ENCODE data around the gene MTERF1.
"Not testable (repeated sequence)": the region's sequence is repeated elsewhere in the genome, so short reads cannot be mapped to it uniquely, and the experiment has no call there.

The MTERF1 gene

DNA sequence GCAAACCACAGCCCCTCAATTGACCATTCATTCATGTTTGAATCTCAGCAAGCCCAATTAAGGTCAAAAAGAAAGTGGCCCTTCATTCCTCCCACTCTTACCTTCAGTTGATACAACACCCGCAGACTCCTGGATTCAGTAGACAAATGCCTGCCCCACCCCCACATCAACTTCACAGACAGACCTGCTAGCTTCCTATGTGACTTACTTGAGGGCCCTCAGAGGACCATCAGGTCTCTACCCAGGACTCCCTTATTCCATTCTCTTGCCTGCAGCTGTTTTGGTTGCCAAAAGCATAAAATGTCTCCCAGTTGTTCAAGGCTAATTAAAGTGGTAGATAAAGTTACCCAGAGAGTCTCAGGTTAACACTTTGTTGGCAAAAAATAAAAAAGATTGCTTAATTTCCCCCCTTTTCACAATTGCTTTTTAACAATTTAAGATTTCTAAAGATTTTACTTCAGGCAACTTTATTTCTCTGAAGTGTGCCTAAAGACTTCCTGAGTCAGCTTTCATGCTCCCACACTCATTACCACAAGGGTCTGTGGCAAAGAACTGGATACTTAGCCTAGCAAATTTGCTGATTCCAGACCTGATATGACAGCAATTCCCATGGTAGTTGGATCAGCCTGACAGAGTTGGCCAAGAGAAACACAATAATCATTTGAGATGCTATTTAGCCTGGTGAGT is 3.3 kb upstream of the MTERF1 start:
- DNase-seq: no peak

DNA sequence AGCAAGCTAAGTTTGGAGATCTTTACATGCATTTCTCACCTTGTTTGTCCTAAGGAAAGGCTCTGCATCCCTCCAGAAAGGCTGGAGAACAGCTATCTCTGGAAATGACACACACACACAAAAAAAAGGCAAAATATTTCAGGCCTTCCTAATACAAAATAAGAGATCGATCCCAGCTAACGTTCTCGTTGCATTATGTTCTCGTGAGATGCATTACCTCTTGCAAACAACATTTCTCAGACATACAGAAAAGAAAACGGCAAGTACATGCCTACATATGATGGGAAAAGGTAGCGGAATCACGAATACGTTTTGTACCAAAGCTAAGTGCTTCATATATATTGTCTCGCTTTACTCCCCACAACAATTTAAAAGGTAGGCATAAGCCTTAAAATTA is 488 bp downstream of the MTERF1 start:
- no peak for DNase-seq

DNA sequence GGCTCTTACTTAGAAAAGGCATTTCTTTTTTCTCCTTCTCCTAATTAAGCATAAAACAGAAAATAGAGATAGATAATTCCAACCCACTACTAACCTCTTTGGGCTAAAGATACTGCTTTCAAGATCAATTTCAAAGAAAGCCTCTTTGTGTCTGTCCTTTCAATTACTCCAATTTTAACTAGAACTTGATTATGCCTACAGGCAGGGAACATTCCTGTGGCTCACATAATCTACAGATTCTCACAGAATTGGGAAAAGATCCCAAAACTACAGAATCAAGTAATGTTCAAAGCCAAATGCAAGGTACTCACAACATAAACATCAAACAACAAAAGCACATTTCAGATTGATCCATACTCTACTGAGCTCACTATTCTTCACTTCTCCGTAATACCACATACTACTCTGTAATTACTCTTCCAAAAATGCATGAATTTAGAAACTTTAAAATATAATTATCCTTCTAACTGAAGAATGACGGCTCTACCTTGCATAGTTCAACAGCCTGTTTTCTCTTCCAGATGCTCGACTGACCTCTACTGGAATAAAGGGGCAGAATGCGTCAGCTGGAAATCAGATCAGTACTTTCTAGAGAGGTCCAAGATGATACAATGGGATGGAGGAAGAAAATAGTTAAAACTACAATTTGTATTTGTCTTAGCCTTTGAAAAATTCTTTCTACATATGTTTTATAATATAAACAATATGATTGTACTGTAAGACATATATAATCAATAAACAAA is 3.9 kb downstream of the MTERF1 start:
- DNase-seq: no peak

DNA sequence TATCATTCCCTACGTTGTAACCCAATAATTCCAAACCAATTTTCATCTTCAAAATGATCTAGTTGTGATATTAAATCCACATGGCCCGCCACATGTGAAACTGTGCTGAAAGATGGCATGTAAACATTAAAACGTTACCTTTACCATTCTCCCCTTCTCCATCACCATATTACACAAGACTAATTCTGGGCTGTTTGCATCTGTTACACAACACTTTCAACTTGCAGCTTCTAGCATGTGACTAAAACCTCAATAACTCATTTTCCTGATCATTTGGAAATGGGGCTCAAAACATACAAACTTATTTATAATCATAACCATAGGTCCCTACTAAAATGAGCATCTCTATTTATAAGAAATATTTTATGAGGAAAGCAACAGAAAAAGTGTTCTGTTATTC is 4.7 kb downstream of the MTERF1 start:
- no peak for DNase-seq

- DNase-seq: no peak
These were observed 7.6 kb downstream of the MTERF1 start for GRCh38 chr7:91872928-91873327.

GRCh38 chr7:91872069-91872468 is 8.4 kb downstream of the MTERF1 start:
- DNase-seq: no peak

- DNase-seq: no peak
These were observed 10.8 kb downstream of the MTERF1 start for GRCh38 chr7:91869661-91870060.

GRCh38 chr7:91866599-91867148 is 13.8 kb downstream of the MTERF1 start:
- no peak for DNase-seq

- no peak for DNase-seq
These were observed 15.0 kb downstream of the MTERF1 start for GRCh38 chr7:91865511-91865910.

- not testable (repeated sequence) for DNase-seq
These were observed 15.9 kb downstream of the MTERF1 start for GRCh38 chr7:91864604-91865003.

- no peak for DNase-seq
These were observed 16.4 kb downstream of the MTERF1 start for GRCh38 chr7:91864070-91864469.

GRCh38 chr7:91852263-91852741 is 28.2 kb downstream of the MTERF1 start:
- DNase-seq: no peak

GRCh38 chr7:91850455-91850854 is 30.0 kb downstream of the MTERF1 start:
- DNase-seq: no peak

- no peak for DNase-seq
These were observed 32.5 kb downstream of the MTERF1 start for GRCh38 chr7:91847876-91848588.

- no peak for DNase-seq
These were observed 33.3 kb downstream of the MTERF1 start for GRCh38 chr7:91847231-91847630.

DNA sequence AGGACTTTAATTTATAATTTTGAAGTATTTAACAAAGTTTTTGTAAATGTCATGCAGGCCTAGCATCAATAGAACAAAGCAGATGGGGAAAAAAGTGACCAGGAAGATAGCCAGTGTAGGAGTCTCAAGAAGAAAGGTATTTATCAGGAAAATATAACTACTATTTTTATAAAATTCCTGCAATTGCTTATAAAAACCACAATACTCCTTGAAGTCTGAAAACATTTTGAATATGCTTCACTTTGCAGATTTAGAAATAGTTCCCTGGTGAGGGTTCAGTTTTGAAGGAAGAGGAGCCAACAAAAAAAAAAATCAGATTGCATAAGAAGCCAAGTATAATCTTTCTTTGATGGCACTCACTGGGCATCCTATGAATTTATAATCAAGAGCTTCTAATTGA is 34.1 kb downstream of the MTERF1 start:
- DNase-seq: no peak

DNA sequence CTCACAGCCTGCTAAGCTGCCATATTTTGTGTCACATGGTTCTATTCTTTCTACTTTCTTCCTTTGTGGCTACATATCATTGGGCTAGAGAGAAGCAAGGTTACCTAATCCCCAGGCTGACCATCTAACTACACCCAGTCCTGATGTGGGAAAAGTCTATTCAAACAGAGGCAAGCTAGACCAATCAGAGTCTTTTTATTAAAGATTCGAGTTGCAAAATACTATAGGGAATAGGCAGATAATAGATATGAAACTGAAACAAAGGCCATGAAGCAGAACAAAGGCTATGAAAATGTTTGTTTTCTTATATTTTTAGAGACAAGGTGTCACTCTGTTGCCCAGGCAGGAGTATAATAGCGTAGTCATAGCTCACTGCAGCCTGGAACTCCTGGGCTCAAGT is 36.7 kb downstream of the MTERF1 start:
- DNase-seq: no peak

DNA sequence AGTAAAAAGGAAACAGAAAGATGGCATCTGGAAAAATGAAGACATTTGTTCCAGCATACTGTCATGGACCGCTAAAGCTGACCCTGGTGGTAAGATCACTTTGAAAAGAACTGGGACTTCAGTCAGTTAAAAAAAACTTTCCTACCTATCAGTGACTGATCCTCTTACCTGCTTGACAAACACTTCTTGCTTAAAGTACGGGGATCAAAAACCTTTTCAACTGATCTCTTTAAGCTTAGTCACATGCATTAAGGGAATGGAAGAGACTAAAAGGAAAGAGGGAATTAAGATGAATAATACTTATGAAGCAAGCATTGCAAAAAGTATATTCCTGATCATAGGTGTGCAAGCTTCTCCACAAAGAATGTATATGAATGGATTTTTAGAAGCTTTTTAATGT is 42.1 kb downstream of the MTERF1 start:
- no peak for DNase-seq

GRCh38 chr7:91837397-91838070 is 43.0 kb downstream of the MTERF1 start:
- DNase-seq: no peak

GRCh38 chr7:91835826-91836368 is 44.6 kb downstream of the MTERF1 start:
- DNase-seq: no peak

DNA sequence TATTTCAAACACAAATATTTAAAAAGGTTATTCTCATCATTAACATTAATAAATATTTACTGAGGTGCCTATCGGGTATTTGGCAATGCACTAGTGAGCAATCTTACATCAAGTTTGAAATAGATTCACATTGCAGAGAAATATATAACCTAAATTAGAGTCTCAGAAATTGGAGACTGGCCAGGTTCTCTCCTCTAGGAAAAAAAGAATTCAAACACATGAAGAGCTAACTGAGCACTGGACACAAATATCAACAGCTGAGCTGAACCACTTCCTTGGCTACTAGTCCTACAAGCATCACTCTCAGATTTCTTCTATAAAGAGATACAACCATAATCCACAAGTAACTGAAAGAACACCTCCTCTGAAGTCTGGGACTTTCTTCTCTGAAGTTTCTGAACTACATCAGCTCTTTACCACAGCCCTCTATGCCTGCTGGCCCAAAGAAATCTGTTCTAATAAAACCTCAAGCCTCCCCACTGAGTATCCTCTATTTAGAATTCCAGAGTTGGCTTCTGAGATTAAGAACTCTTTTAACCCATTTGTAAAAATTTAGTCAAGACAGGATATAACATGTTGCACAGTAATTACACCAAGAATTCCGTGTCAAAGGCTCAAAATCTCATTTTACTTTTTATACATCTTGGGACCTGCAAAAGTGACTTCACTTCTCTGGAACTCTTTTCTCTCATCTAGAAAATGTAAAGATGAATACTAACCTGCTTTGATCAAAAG is 45.2 kb downstream of the MTERF1 start:
- DNase-seq: no peak

DNA sequence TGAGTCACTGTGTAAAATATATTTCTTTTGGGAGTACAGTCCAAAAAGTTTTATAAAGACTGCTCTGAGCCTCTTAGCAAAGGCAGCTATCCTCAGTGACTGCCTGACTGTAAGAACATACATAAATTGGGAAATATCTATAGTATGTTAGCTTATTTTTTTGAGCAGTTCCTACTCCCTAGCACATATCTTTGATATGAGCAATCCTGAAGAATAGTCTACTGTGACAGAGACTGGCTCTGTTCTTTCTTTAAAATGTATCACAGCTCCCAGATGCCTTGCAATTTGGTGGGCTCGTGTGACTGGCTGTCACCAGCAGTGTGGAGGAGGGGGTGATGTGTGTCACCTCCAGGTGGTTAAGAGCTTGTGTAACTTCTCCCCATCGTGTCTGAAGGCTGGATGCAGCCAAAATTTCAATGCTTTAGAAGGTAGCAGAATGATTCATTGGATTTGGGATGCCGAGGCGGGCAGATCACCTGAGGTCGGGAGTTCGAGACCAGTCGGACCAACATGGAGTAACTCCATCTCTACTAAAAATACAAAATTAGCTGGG is 47.9 kb downstream of the MTERF1 start:
- no peak for DNase-seq

Measured in activated CD4-positive, CD25-positive, alpha-beta regulatory T cell treated with anti-CD3 and anti-CD28 coated beads, Interleukin-2, amount 50 U/mL, for 72 hours (primary cell).